ENCODE results near the gene ENPEP.
"Not testable (repeated sequence)": the region's sequence is repeated elsewhere in the genome, so short reads cannot be mapped to it uniquely, and the experiment has no call there.

The ENPEP gene

DNA sequence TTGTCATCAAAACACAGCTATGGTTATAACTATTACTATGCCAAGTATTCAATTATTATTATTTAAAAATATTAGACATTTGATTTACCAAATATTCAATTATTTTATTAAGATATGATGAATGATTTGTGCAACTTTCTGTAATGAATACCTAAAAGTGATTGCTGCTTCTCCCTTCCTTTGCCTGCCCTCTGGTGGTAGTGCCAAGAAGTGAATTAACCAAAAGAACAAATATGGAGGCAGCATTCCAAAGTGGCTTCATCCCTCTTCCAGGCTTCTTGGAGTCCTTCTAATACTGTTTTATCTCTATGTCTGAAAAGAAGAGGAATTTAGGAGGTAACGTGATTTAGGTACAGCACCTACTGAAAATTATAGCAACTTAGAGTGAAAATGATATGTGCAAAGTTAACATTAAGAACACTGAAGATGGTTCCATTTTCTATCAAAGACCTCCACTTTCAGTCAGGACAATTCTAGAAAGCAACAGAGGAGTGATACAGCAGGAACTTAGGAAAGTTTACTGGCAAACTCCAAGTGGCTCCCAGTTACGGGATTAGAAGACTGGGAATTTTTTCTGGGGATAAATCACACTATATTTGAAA lies 43.0 kb downstream of the ENPEP start:
- no peak for DNase-seq (ENCODE audit: low read depth in 2 of 2)

DNA sequence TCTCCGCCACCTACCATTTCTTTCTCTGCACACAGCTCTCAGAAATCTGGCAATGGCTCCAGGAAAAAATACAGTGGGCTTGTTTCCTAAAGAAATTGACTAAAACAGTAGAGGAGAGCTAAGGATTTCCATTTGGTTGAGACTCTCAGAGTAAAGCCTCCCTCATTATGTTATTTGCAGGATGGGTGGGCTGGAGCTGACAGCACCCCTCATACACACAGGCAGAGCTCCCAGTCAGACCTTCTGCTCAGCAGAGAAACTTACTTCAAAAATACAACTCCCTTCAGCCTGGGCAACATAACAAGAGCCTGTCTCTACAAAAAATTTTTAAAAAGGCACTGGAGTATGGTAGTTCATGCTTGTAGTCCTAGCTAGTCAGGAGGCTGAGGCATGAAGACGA lies 44.9 kb downstream of the ENPEP start:
- DNase-seq (ENCODE audit: low read depth in 2 of 2) = no peak

DNA sequence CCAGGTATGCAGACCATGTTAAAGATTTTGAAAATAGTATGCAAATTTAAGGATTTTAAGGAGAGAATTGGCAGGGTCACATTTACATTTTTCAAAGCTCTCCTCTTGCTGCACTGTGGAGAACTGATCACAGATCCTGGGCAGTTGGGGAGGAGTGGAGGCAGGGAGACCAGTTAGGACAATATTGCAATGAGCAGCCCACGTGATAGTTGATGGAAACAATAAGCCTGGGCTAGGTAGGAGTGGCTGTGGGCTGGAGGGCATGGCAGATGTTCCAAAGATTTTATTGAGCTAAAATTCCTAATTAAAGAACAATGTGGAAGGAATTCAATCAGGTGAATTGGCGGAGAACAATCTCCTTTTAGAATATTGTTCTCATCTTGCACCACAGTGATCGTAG lies 50.6 kb downstream of the ENPEP start:
- no peak for DNase-seq (ENCODE audit: low read depth in 2 of 2)

DNA sequence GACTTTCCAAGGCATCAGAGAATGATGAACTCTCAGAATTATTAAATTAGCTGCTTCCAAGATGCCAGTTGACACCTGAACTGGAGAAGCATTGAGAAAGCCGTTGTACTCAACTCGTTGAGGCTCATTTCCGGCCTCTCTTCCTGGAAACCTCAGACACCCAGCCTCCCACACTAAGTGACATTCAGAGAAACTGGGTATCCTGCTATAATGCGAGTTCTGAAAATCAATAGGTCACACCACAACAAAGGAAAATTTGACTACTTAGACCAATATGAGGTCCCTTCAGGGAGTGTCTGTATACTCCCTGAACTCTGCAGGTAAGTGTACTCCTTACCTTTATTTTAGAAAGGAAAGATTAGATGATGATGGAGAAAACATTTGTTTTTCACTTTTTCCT lies 51.2 kb downstream of the ENPEP start:
- peak in 1 of 2 donors; percentile 22 for DNase-seq (ENCODE audit: low read depth in 2 of 2)

DNA sequence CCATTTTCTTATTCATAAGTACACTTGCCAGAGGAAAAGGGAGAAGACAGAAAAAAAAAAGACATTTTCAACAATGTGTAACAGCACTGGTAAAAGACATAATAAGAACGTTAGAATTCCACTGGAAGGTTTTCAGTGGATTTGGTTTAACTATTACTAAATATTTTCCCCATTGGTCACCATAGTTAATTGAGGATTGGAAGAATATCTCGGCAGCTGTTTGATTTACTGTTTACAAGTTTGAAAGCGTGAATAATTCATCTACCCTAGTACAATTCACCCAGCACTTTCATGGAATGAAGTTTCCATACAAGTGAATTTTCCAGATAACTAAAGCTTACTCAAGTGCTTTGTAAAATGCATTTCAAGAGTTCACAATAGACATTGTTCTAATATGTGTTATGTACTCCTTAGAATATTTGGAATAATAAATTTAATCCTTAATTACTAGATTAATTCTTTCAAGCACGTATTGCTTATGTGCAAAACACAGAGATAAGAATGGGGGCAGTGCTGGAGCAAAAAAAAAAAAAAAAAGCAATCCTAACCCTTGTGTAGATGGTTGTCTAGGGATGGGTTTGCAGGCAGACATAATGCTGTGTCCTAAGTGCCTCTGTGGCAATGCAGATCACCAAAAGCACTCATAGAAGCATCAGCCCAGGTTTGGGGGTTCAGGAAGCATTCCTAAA lies 57.1 kb downstream of the ENPEP start:
- no peak for DNase-seq (ENCODE audit: low read depth in 2 of 2)

DNA sequence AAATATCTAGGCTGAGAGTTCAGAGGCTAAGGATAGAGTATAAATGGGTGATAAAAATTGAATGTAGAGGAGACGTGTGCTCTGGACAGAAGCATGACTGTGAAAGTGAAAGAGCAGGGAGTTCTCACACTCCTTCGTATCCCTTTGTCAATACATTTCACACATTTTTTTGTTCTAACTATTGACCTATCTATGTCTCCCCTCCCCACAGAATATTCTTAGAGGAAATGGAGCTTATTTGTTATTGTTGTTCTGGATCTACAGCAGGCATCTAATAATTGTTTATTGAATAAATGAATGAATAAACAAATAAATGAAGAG lies 57.6 kb downstream of the ENPEP start:
- DNase-seq (ENCODE audit: low read depth in 2 of 2) = no peak

DNA sequence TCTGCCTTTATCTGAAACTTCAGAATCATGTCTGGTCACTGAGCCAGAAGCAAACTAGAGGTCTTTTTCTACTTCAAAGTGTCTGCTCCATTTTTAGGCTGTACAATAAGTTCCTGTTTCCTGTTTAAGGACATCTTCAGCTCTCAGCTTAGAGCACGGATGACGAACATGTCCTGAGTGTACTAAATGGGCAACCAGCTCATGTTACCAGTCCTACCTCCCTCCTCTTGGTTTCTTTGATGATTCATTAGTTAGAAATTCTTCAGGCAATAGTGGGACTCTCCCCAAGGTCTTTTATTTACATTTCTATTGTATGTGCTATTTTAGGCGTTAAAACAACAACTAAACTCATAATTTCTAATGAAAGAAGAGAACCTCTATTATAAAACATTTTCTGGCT lies 58.0 kb downstream of the ENPEP start:
- no peak for DNase-seq (ENCODE audit: low read depth in 2 of 2)

DNA sequence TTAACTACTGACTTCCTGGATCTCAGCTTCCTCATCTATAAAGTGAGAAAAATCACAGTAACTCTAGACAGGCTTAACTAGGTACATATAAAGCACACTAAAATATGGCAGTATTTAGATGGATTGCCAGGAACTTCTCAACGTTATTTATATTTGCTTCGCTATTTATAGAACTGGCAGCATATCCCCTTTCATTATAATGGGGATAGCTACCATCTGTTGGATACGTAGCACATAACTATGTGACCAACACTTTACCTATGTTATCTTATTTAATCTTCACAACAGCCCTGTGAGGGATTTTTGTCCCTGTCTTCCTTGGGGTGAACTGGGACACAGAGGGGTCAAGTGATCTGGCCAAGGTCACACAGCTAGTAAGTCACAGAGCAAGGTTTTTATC lies 64.6 kb downstream of the ENPEP start:
- no peak for DNase-seq (ENCODE audit: low read depth in 2 of 2)

DNA sequence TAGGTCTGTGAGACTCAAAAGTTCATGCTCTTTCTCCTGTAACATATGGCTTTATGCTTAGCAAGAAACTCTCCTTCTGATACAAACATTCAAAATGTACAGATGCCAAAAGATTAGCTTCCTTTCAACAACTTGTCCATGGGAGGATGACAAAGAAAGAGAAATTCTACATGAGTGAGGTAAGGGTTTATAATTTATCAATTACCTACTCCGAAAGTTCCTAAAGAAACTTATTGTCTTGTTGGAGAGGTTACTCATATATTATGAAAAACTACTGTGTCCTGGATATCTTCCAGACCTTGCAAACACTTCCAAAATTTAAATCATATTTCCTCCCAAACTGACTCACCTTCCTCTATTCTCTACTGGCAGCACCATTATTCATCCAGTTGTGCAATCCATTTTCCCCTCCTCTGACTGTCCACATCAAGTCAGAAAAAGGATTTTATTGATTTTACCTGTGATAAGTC lies 65.1 kb downstream of the ENPEP start:
- DNase-seq (ENCODE audit: low read depth in 2 of 2) = no peak

DNA sequence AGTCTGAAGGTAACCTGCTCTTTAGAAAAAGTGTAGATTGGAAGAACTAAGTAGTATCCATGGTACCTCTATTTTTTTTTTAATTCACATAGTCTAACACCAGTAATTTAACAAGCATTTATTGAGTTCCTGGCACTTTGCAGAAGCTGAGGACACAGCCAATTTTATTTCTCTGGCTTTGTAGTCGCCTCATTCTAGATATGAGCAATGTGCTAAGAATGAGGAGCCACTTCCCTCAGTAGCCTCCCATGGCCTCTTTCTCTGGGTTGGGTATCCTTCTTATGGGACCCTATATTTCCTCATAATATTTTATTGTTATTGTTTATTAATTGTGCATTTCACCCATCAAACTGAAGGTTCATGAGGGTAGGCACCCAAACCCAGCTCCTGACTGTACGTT lies 67.6 kb downstream of the ENPEP start:
- DNase-seq (ENCODE audit: low read depth in 2 of 2) = no peak

DNA sequence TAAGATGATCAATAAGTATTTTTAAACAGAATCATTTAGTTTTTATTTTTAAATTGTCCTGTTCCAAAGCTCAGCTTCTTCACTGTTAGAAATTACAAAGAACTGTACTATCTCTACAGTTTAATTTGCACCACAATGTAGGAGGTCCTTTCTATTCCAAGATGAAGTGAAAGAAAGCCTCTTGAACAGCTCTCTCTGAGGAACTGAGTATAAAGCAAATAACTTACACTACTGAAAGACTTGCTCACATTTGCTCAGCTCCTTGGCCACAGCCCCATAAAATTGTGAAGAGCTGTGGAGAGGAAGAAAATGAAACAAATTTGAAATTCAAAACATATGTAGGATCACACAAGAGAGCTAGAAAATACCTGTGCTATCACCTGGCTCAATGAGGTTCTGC lies 68.6 kb downstream of the ENPEP start:
- no peak for DNase-seq (ENCODE audit: low read depth in 2 of 2)

DNA sequence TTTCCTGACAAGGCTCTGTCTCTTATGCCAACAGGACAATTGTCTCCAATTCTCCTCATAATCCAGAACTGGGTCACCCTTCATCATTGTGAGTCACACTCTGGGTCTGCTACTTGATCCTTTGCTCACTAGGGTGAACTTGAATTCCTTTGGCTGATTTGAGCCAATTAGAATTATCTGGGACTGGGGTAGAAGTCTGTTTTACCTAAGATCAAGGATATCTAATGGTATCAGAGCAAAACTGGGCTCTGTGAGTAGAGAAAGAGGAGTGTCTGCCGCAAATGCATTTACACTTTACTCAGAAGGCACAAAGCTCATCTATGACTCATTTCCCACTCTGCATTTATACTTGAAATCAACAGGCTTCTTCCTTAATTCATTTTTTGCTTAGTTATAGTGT lies 74.3 kb downstream of the ENPEP start:
- DNase-seq (ENCODE audit: low read depth in 2 of 2) = no peak

DNA sequence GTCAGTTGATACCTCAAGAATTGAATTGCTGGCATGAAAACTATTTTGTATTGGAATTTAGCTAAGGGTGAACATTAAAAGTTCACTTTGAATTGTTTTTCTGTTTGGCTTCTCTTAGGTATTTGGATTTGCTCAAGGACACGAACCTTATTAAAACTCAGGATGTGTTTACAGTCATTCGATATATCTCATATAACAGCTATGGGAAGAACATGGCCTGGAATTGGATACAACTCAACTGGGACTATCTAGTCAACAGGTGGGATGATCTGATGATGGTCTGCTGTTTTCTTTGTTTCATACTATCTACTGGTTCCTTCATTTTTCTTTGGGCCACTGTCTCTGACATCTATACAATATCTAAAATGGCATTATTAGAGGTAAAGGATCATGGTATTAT lies 77.2 kb downstream of the ENPEP start:
- no peak for DNase-seq (ENCODE audit: low read depth in 2 of 2)

DNA sequence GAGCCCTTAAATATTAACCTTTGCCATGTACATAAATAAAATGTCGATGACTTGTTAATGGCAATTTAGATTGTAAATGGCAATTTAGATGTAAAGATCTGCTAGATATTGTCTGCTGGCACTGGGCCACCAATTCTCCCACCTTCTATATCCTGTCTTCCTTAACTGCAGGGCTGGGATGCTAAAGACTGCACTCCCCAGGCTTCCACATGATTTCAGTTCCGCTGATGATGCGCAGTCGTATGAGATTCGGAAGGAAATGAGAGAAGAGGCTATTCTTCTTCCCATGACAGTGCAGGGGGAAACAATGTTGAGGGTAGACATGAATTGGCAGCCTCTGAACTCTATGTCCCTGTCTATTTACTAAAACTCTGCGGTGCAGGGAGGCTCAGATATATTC lies 91.3 kb downstream of the ENPEP start:
- DNase-seq (ENCODE audit: low read depth in 2 of 2) = no peak

DNA sequence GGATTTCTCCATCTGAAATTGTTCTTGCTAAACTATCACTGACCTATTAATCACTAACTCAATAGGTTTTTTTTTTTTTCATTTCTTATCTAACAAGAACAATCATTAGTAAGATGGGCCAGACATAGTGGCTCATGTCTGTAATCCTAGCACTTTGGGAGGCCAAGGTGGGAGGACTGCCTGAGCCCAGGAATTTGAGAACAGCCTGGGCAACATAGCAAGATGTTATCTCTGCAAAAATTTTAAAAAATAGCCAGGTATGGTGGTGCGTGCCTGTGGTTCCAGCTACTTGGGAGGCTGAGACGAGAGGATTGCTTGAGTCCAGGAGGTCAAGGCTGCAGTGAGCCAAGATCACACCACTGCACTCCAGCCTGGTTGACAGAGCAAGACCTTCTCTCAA lies 100.7 kb downstream of the ENPEP start:
- DNase-seq (ENCODE audit: low read depth in 2 of 2) = not testable (repeated sequence)

DNA sequence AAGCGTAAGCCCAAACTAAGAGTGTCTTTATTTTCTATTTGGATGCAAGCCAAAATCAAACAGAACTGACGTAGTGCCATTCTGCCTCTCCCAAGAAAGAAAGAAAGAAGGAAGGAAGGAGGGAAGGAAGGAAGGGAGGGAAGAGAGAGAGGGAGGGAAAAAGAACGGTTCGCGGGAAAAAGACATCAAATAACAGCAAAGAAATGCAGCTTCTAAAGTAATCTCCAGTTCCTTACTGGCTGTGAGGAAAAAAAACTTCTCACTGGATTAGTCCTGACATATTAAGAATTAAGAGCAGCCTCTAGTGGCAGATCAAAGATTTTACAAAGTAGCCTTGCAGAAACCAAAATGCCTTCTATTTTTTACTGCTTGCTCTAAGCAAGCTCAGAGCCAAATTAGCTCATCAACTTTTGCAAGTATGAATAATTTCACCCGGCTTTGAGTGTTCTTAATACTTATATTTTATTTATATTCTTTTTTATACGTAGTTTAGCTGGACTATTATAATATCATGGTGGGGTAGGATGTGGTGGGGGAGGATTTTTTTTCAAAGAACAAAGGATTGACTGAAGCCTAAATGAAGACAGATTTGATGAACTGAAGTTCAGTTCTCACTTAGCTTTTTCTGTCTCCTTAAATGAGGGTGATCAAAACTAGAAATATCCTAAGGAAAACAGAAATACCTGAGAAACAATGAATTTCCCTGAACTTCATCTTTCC lies 110.3 kb downstream of the ENPEP start:
- no peak for DNase-seq (ENCODE audit: low read depth in 2 of 2)

DNA sequence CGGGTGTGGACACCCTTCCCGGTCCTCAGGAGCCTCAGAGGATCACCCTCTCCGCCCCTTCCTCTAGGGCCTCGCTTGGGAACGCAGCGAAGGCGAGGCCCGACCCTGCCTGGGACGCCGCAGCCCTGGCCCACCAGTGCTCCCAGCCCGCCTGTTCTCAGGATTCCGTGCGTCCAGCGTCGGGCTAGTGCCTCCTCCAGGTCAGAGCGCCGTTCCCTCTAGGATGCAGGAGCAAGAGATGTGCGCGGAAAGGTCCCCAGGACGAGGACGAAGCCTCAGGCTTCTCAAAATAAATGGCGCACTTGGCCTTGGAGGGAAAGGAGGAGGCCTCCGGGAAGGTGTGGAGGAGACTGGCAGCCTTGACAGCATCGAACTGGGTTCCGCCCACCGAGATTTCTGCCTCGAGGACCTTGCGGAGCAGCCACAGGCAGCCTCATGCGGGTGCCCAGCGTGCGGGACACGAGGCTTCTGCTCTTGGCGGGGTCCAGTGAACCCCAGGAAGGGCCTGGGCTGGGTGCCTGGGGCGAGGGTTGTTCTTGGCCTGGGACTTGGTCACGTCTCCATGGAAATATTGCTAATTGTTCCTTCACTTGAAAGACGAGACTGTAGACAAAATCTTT lies 111.8 kb downstream of the ENPEP start:
- no peak for DNase-seq (ENCODE audit: low read depth in 2 of 2)

DNA sequence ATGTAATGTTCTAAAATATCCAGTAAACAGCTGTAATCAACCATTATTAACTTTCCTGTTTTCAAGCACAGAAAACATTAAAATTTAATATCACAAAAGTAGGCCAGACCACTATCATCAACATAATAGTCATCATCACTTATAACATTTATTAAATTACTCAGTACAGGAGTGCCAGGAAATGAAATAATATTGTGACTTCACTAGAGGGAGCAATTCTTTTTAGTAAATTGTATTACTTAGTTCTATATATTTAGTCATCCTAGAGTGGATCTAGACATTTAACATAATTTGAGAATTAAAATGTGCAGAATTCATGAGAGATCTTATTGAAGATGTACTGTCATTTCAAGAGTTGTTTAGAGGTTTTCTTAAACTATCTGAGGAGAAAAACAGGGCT lies 113.3 kb downstream of the ENPEP start:
- no peak for DNase-seq (ENCODE audit: low read depth in 2 of 2)

DNA sequence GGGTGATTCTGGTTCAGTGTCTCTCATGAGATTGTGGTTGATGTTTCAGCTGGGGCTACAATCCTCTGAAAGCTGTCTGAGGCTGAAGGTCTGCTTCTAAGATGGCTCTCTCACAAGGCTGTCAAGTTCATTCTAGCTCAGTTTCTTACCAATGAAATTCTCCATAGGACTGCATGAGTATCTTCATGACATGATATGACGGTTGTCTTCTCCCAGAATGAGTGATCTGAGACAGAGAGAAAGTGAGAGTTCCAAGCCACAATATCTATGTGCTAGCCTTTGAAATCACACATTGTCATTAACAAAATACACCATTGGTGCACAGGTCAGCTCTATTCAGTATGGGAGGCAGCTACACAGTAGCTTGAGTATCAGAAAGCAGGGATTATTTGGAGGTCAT lies 119.6 kb downstream of the ENPEP start:
- no peak for DNase-seq (ENCODE audit: low read depth in 2 of 2)

DNA sequence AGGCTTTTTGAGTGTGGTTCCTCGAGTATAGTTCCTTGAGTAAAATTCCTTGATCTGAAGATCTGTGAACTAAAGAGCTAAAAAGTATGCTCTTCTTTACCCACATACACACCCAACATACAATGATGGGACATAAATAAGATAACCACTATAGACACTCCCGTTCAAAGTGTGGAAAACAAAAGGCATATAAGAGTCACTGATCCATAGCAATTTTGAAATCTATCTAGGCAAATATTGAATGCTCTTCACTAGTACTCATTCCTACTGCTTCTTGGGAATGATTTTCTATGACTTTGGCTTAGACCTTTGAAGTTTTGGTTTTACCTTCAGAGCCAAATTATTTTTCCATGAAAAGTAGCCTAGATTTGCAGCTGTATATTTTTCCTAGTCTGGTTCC lies 120.5 kb downstream of the ENPEP start:
- no peak for DNase-seq (ENCODE audit: low read depth in 2 of 2)

DNA sequence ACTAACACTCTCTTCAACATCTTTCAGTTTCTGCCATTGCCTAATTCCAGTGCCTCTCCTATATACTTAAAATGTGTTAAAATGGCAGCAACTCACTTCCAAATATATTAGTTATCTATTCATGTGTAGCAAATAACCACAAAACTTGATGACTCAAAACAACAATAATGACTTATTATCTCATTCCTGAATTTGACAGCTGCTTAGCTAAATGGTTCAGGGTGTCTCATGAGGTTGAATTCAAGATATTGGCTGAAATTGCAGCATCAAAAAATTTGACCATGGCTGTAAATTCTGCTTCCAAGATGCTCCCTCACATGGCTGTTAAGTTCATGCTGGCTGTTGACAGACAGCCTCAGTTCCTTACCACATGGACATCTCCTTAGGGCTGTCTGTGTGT lies 121.6 kb downstream of the ENPEP start:
- DNase-seq (ENCODE audit: low read depth in 2 of 2) = no peak

DNA sequence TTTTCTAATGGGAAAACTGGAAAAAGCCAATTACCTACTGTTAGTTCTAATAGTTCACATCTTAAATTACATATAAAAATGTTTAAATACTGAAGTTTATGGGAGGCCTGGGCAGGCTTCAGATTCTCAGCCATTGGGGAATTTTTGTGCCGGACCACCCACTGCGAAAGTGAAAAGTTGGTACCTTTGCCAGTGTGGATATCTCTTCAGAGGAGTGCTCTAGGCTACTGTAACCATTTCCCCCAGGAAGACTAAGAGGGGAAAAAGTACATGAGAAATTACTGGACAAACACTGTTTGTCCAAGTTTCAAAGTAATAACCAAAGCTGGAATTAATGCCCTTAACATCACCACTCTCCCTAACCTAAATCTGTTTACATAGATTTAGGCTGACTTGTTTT lies 126.1 kb downstream of the ENPEP start:
- no peak for DNase-seq (ENCODE audit: low read depth in 2 of 2)

DNA sequence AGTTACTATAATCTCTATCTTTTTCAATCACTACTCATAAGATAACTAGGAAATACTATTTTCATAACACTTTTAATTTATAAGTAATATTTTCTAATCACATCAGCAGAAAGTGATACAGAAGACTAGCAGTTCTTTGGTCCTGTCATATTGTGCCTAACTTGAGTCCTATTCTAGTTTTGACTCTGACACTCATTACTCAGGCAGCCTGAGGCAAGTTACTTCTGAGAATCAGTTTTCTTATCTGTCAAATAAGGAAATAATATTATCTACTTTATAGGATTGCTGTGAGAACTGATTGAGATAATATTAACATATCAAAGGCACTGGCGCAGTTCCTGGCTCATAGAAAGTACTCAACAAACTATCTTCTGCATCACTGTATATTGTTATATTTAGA lies 129.1 kb downstream of the ENPEP start:
- no peak for DNase-seq (ENCODE audit: low read depth in 2 of 2)
